Fibroblast of pulmonary artery (primary cell): ENCODE results near the gene TEAD1.
A peak's percentile ranks its signal among the peaks of the same experiment; 100 is the strongest.

ENCODE experiments used
- DNase-seq: peaks from one replicate; pipeline ENCODE4 v3.0.0-alpha.2; 2010; ENCODE audit warnings: low read depth
- H3K4me3 ChIP-seq: replicated peaks from 2 replicates; pipeline ENCODE4 v1.5.1; 2011; ENCODE audit warnings: low read depth, mild to moderate bottlenecking, control low read depth, low read length, moderate library complexity
- TF ChIP-seq, protein P1 (sequence below): IDR thresholded peaks from 2 replicates; pipeline ENCODE4 v1.5.1; 2011; ENCODE audit warnings: mild to moderate bottlenecking, control low read depth, low read length, inconsistent platforms; ENCODE audit errors: missing control alignments

The TEAD1 gene

DNA sequence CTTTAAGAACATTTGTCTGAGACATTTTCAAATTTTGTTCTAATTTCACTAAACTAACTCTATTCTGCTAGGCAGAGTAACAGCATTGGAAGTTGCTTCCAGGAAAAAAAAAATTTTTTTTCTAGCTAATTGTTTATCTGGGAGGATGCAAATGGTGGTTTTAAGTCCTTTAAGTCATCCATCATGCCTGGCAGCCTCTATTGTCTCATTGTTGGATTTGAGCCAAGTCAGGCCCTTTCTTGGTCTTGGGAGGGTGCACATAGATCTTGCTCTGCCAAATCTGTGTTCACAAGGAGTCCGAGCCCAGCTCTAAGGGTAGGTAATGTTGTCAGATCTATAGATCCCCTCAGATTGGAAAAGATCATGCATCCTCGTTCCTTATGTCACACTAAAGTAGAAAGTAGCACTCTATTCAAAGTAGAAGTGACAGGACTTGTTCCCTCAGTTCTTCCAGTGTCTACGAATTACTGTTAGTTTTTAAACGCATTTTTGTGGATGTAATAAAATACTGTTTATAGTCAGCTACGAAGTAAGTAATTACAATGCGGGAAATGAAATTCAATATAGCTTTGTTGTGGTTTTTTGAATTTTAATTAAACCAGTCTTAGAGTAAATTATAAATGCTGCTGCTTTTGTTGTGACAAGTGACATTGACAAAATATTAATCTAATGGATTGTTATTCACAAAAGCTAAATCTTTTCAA is 168.9 kb downstream of the TEAD1 start:
- peak; percentile 94 for DNase-seq
- TF ChIP-seq, protein P1, sequence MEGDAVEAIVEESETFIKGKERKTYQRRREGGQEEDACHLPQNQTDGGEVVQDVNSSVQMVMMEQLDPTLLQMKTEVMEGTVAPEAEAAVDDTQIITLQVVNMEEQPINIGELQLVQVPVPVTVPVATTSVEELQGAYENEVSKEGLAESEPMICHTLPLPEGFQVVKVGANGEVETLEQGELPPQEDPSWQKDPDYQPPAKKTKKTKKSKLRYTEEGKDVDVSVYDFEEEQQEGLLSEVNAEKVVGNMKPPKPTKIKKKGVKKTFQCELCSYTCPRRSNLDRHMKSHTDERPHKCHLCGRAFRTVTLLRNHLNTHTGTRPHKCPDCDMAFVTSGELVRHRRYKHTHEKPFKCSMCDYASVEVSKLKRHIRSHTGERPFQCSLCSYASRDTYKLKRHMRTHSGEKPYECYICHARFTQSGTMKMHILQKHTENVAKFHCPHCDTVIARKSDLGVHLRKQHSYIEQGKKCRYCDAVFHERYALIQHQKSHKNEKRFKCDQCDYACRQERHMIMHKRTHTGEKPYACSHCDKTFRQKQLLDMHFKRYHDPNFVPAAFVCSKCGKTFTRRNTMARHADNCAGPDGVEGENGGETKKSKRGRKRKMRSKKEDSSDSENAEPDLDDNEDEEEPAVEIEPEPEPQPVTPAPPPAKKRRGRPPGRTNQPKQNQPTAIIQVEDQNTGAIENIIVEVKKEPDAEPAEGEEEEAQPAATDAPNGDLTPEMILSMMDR, result no peak
- H3K4me3 ChIP-seq, result no peak overlapping the region

DNA sequence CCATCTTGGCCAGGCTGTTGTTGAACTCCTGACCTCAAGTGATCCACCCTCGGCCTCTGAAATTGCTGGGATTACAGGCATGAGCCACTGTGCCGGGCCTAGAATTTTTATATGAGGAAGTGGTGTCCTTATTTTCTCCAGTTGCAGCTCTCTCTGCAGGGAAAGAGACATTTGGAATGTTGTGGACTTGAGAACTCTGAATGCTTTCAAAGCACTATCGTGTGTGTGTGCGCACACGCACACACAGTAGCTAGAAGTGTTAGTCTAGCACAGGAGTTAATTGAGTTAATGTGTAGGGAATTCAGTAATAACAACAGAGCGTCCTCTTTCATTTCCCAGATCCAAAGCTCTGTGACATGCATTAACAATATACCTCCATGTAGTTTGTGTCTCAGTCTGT is 170.9 kb downstream of the TEAD1 start:
- TF ChIP-seq, protein P1, result no peak
- no peak overlapping the region for H3K4me3 ChIP-seq
- DNase-seq, result no peak

DNA sequence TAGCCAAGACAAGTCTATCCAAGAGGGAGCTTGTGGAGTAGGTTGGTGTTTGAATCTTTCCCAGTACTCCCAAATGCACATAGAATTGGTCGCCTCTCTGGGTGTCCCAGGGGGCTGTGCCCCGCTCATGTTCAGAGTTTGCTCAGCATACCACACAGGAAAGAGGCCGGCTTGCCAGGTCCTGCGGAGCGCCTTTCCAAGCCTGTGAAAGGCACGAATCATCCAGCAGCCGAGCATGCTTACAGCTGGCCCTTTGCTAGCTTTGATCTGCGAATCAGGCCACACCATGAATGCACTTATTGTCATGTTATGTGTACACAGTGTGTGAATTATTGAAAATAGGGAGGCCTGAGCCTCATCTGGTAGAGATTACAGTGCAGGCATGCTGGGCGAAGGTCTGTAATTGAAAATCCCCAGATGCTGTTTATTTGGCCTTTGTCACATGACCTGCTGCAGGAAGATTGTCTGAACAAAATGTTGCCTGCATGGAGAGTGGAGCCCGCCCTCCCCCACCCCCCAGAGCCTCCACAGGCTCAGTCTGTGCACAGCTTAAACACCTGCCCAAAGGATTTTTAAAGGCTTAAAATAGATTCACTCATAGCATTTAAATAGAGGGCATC is 171.6 kb downstream of the TEAD1 start:
- TF ChIP-seq, protein P1, result no peak
- DNase-seq, result no peak
- H3K4me3 ChIP-seq, result no peak overlapping the region

DNA sequence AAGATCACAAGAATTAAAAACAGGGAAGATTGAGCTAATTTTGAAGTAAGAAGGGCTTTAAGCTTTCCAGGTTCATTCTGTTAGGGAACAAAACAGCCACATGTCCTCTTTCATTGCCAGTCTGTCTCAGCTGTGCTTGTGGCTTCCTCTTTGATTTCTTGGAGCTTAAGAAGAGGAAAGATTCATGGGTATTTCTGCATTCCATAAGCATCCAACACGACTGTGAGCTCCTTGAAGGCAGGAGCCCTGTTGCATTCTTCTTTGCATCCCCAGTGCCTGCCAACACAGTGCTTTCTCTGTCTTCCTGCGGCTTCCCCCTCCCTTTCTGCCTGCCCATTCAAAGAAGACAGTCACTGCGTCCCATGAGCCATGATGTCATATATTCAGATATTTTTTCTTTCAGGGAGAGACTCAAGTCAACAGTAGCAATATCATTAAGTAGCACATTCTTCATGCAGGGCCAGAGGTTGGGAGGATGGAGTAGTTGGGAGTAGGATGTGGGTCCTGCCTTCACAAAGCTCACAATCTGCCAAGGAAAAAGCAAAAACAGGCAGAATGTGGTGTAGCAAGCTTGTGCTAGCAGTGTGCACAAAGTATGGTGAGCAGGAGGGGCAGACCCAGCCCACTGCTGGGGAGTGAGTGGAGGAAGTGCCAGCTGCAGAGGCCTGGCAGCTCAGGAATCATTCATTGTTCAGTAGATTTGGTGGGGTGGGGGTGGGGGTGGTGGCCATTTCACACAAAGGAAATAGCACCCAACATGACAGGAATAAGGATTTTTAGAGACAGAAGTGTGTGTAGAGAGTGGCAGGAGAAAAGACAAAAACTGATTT is 172.8 kb downstream of the TEAD1 start:
- DNase-seq, result no peak
- TF ChIP-seq, protein P1, result no peak
- no peak overlapping the region for H3K4me3 ChIP-seq

DNA sequence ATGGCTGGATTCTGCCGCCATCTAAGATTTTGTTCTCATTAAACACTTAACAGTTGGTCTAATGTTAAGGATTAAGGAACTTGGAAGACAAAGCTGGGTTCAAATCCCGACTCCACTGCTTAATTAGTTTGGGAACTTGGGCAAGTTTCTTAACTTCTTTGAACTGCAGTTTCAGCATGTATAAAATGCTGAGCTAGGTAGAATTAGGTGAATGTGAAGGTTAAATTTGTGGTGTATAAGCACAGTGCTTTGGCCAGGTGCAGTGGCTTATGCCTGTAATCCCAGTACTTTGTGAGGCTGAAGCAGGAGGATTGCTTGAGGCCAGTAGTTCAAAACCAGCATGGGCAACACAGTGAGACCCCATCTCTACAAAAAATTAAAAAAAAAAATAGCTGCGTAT is 174.2 kb downstream of the TEAD1 start:
- no peak overlapping the region for H3K4me3 ChIP-seq
- DNase-seq, result no peak
- TF ChIP-seq, protein P1, result no peak

DNA sequence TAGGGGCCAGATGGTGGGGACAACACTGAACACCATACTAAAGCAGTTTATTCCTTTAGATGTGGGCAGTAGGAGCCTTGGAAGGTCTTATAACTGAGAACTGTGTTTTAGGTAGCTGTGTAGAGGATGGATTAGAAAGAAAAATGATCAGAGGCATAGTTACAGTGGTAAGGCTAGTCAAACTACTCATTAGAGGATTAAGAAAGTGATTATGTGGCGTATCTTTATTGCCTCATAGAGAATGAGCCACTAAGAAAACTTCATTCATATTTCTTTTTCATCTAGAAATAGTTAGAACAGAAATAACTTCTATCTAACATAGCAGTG is 179.1 kb downstream of the TEAD1 start:
- DNase-seq, result no peak
- TF ChIP-seq, protein P1, result no peak
- H3K4me3 ChIP-seq, result no peak overlapping the region
